PC-3 (cell line): ENCODE measurements around the gene DCHS1. TPM values are rescaled to one million over a fixed set of nuclear protein-coding genes. Genes with fewer than 3 reads are reported as not detected.

Experiments
- ATAC-seq: fragments of 200-7000 bp; cut with Tn5 transposase; 2 replicates; pipeline ENCODE4 v1.9.1; 2020; ENCODE audit warnings: mild to moderate bottlenecking, moderate library complexity
- BruUV-seq: library from RNA; stranded (reverse); fragments of 400-500 nt; replicated peaks from 2 replicates; lab custom pipeline; 2021; lab: Mats Ljungman, UMichigan
- CTCF ChIA-PET: fragments of 300-600 bp; sonication (Branson Sonifier 250); formaldehyde crosslinking; loops from one replicate; lab custom pipeline; 2022; ENCODE audit warnings: antibody characterized with exemption; lab: Charles Lee
- POLR2A ChIA-PET: fragments of 300-600 bp; sonication (Branson Sonifier 250); formaldehyde crosslinking; loops from one replicate; lab custom pipeline; 2022; ENCODE audit warnings: antibody characterized with exemption; ENCODE audit not compliant: unreplicated experiment; lab: Charles Lee
- DNase-seq: peaks from one replicate; pipeline ENCODE4 v3.0.0-alpha.2; 2015
- H2AFZ ChIP-seq: fragments of 300-600 bp; sonication (generic); 2 replicates; pipeline ENCODE4 v1.6.0; 2016; ENCODE audit warnings: antibody characterized with exemption, low read length
- H3F3A ChIP-seq: fragments of 300-600 bp; sonication (generic); one replicate; pipeline ENCODE4 v1.6.0; 2017; ENCODE audit warnings: antibody characterized with exemption, low read length, control low read depth, mild to moderate bottlenecking; ENCODE audit not compliant: unreplicated experiment
- H3K27ac ChIP-seq: fragments of 300-600 bp; sonication (generic); 2 replicates; pipeline ENCODE4 v1.5.1; 2016; ENCODE audit warnings: mild to moderate bottlenecking, low read length
- H3K27me3 ChIP-seq: fragments of 300-600 bp; sonication (generic); 2 replicates; pipeline ENCODE4 v1.6.1; 2016; ENCODE audit warnings: low read length, mixed read lengths
- H3K36me3 ChIP-seq: fragments of 300-600 bp; sonication (generic); 2 replicates; pipeline ENCODE4 v1.6.1; 2016; ENCODE audit warnings: low read depth, mixed run types, low read length, mixed read lengths
- H3K4me1 ChIP-seq: fragments of 300-600 bp; sonication (generic); 2 replicates; pipeline ENCODE4 v1.5.1; 2016; ENCODE audit warnings: low read length; ENCODE audit not compliant: insufficient read depth
- H3K4me2 ChIP-seq: fragments of 300-600 bp; sonication (generic); 2 replicates; pipeline ENCODE4 v1.6.0; 2016; ENCODE audit warnings: low read length
- H3K4me3 ChIP-seq: fragments of 300-600 bp; sonication (generic); 2 replicates; pipeline ENCODE4 v1.5.1; 2016; ENCODE audit warnings: mild to moderate bottlenecking, low read length, mixed read lengths
- H3K79me2 ChIP-seq: fragments of 300-600 bp; sonication (generic); 2 replicates; pipeline ENCODE4 v1.6.1; 2017; ENCODE audit warnings: low read length, mixed read lengths
- H3K9ac ChIP-seq: fragments of 300-600 bp; sonication (generic); 2 replicates; pipeline ENCODE4 v1.6.0; 2016; ENCODE audit warnings: mild to moderate bottlenecking, low read length
- H3K9me2 ChIP-seq: fragments of 300-600 bp; sonication (generic); replicated peaks from 2 replicates; pipeline ENCODE4 v1.6.1; 2016; ENCODE audit warnings: mixed run types, low read length, mixed read lengths
- H3K9me3 ChIP-seq: fragments of 300-600 bp; sonication (generic); 2 replicates; pipeline ENCODE4 v1.6.1; 2016; ENCODE audit warnings: low read length, mixed read lengths
- H4K20me1 ChIP-seq: fragments of 300-600 bp; sonication (generic); 2 replicates; pipeline ENCODE4 v1.6.1; 2016; ENCODE audit warnings: low read length, mixed read lengths
- EZH2 ChIP-seq: fragments of 300-600 bp; sonication (generic); IDR thresholded peaks from one replicate; pipeline ENCODE4 v1.6.1; 2017; ENCODE audit warnings: antibody characterized with exemption, mild to moderate bottlenecking, low read length; ENCODE audit not compliant: unreplicated experiment
- EZH2phosphoT487 ChIP-seq: fragments of 300-600 bp; sonication (generic); IDR thresholded peaks from 2 replicates; pipeline ENCODE4 v1.6.1; 2018; ENCODE audit warnings: mild to moderate bottlenecking, antibody characterized with exemption, low read length, borderline replicate concordance
- intact Hi-C: fragments of 100-400 bp; cut with micrococcal nuclease; formaldehyde crosslinking; loops from 2 replicates; pipeline ENCODE4 v1.9.0; 2023
- total RNA-seq: library from RNA; depleted of rRNA; stranded (reverse); fragments of >200 nt; gene quantifications from 2 replicates; pipeline ENCODE4 v1.2.3, GENCODE V29; 2014
- TF ChIP-seq, protein P1 (sequence below): fragments of 300-600 bp; sonication (generic); conservative IDR thresholded peaks from 2 replicates; pipeline ENCODE4 v1.5.1; 2017; ENCODE audit warnings: antibody characterized with exemption, low read depth, mild to moderate bottlenecking, low read length

DCHS1 gene
- total RNA-seq, 1 experiment from 2014 or later: under 0.01 TPM

DNA sequence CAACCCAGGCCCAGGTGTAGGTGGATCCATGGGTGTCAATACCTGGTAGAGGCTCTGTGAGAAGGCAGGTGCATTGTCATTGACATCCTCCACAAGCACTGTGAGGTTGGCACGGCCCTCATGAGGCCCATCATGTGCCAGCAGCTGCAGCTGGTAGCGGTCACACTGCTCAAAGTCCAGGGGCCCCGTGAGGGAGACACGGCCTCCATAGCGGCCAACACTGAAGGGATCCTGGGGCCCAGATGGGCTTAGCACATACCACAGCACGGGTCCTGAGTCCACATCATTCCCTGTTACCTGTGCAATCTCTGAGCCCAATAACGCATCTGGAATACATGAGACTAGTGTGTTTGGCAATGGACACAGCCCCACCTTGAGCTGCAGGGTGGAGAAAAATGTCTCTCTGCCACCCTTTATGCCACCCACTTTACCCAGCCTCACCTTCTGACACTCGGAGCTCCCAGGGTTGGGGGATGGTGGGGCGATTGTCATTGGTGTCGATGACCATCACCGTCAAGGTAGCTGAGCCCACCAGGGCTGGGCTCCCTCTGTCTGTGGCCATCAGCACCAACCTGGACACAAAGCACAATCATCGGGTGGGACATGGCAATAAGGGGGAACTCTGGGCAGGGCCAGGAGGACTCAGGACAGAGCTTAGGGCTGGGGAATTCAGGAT lies 30.3 kb downstream of the DCHS1 start:
- Histone ChIP-seq H3K27ac (no peak overlapping the region), H3K4me2 (no peak overlapping the region), H3K27me3 (no peaks in the 10 kb centered on the region), H3K4me1 (no peaks in the 10 kb centered on the region), H3K79me2 (no peaks in the 10 kb centered on the region), H4K20me1 (no peaks in the 10 kb centered on the region), H3F3A (no peaks in the 10 kb centered on the region), H3K9me2 (no peaks in the 10 kb centered on the region), H3K36me3 (no peaks in the 10 kb centered on the region), H3K9ac (no peak overlapping the region), H3K9me3 (no peaks in the 10 kb centered on the region), H2AFZ (no peak overlapping the region), H3K4me3 (no peak overlapping the region)
- intact Hi-C loops: no loop called here
- ATAC-seq (no peak), DNase-seq (no peak)
- no TSS peak for BruUV-seq
- ChIA-PET POLR2A (no interaction called here), CTCF (no interaction called here)
- TF ChIP-seq, protein P1, sequence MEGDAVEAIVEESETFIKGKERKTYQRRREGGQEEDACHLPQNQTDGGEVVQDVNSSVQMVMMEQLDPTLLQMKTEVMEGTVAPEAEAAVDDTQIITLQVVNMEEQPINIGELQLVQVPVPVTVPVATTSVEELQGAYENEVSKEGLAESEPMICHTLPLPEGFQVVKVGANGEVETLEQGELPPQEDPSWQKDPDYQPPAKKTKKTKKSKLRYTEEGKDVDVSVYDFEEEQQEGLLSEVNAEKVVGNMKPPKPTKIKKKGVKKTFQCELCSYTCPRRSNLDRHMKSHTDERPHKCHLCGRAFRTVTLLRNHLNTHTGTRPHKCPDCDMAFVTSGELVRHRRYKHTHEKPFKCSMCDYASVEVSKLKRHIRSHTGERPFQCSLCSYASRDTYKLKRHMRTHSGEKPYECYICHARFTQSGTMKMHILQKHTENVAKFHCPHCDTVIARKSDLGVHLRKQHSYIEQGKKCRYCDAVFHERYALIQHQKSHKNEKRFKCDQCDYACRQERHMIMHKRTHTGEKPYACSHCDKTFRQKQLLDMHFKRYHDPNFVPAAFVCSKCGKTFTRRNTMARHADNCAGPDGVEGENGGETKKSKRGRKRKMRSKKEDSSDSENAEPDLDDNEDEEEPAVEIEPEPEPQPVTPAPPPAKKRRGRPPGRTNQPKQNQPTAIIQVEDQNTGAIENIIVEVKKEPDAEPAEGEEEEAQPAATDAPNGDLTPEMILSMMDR: no peak

- Histone ChIP-seq H3K4me3 (no peak overlapping the region), H3F3A (no peaks in the 10 kb centered on the region), H3K27me3 (no peaks in the 10 kb centered on the region), H3K4me2 (no peak overlapping the region), H2AFZ (no peak overlapping the region), H3K9ac (no peak overlapping the region), H3K9me2 (no peaks in the 10 kb centered on the region), H4K20me1 (no peaks in the 10 kb centered on the region), H3K27ac (no peak overlapping the region), H3K9me3 (no peaks in the 10 kb centered on the region), H3K36me3 (no peaks in the 10 kb centered on the region), H3K4me1 (peaks cover 2% of the 10 kb centered on the region), H3K79me2 (peaks cover 2% of the 10 kb centered on the region; the same call in 1 of the 2 replicates)
- POLR2A ChIA-PET: no interaction called here
- CTCF ChIA-PET: no interaction called here
- intact Hi-C loops: no loop called here
- DNase-seq (no peak), ATAC-seq (no peak)
- TF ChIP-seq EZH2phosphoT487: no peak
- TF ChIP-seq, protein P1: no peak
- no peak for TF ChIP-seq EZH2
- no TSS peak for BruUV-seq
These were observed 31.9 kb downstream of the DCHS1 start for GRCh38 chr11:6623391-6624363.
